Natural killer cell (primary cell): ENCODE measurements around the gene PPP2R3B. TPM values are rescaled to one million over a fixed set of nuclear protein-coding genes. Genes with fewer than 3 reads are reported as not detected.

ENCODE experiments used
- ATAC-seq, 3 donors: fragments of 150-1000 bp in 2 of 3; fragments of 200-7000 bp in 1 of 3; cut with Tn5 transposase; 1 replicate in 1 of 3; 2 replicates in 2 of 3; pipeline ENCODE4 v1.10.0; 2021; ENCODE audit warnings: mild to moderate bottlenecking in 2 of 3, moderate library complexity in 2 of 3
- DNase-seq, 2 donors: peaks; one replicate each; pipeline versions ENCODE4 v3.0.0 to v3.0.0-alpha.2; 2013 to 2021; ENCODE audit warnings: mixed read lengths in 1 of 2
- H3K27ac ChIP-seq: one replicate; pipeline ENCODE4 v1.5.1; 2013; ENCODE audit warnings: mild to moderate bottlenecking, low read length
- H3K27me3 ChIP-seq: one replicate; pipeline ENCODE4 v1.6.1; 2013; ENCODE audit warnings: low read length; ENCODE audit not compliant: control insufficient read depth, insufficient read depth
- H3K36me3 ChIP-seq: one replicate; pipeline ENCODE4 v1.6.1; 2013; ENCODE audit warnings: low read length; ENCODE audit not compliant: control insufficient read depth, insufficient read depth
- H3K4me1 ChIP-seq: one replicate; pipeline ENCODE4 v1.6.1; 2013; ENCODE audit warnings: low read length; ENCODE audit not compliant: control insufficient read depth, insufficient read depth
- H3K4me3 ChIP-seq: one replicate; pipeline ENCODE4 v1.5.1; 2013; ENCODE audit warnings: low read length
- H3K9me3 ChIP-seq: one replicate; pipeline ENCODE4 v1.6.1; 2013; ENCODE audit warnings: low read length; ENCODE audit not compliant: control insufficient read depth, insufficient read depth
- H3K27ac Mint-ChIP-seq, 2 donors: one replicate each; pipeline ENCODE4 v1.8.0; 2022; ENCODE audit warnings: mild to moderate bottlenecking in 2 of 2, mixed read lengths in 2 of 2, moderate library complexity in 1 of 2
- H3K27me3 Mint-ChIP-seq, 2 donors: one replicate each; pipeline ENCODE4 v1.8.0; 2022; ENCODE audit warnings: low read depth in 2 of 2, mixed read lengths in 2 of 2
- H3K36me3 Mint-ChIP-seq: one replicate; pipeline ENCODE4 v1.8.0; 2022; ENCODE audit warnings: mixed read lengths
- H3K4me1 Mint-ChIP-seq, 2 donors: one replicate each; pipeline ENCODE4 v1.8.0; 2022; ENCODE audit warnings: mixed read lengths in 2 of 2
- H3K4me3 Mint-ChIP-seq: one replicate; pipeline ENCODE4 v1.8.0; 2022; ENCODE audit warnings: mild to moderate bottlenecking, moderate library complexity, mixed read lengths
- H3K9me3 Mint-ChIP-seq, 2 donors: one replicate each; pipeline ENCODE4 v1.8.0; 2022; ENCODE audit warnings: mixed read lengths in 2 of 2
- CTCF ChIP-seq: fragments of 200-600 bp; IDR thresholded peaks from one replicate; pipeline ENCODE4 v1.8.0; 2022; ENCODE audit warnings: antibody characterized with exemption
- WGBS: methylation state at CpG from one replicate; pipeline ENCODE4 v1.1.7; 2013; ENCODE audit warnings: missing lambda C conversion rate; ENCODE audit not compliant: insufficient coverage; 5-methylcytosine and 5-hydroxymethylcytosine counted together
- intact Hi-C: fragments of 100-400 bp; cut with micrococcal nuclease; formaldehyde crosslinking; loops from one replicate; pipeline ENCODE4 v1.14.2; 2022
- total RNA-seq, 4 donors: library from RNA; stranded (reverse); fragments of 120-200 nt in 1 of 4; gene quantifications; one replicate each; pipeline versions ENCODE4 v1.2.3 to v1.2.4, GENCODE V29; 2013 to 2022

The PPP2R3B gene
- total RNA-seq, 3 donors from 2014 or later (not counting 1 experiment from before 2014, with no cell fraction given) = 14.0 to 19.4 (median 14.6) TPM

- 100% methylated on average over 6 of the region's 8 CpGs for WGBS
- Histone ChIP-seq H3K27ac (no peak overlapping the region), H3K36me3 (peaks cover 6% of the 10 kb centered on the region), H3K9me3 (no peaks in the 10 kb centered on the region), H3K4me3 (no peak overlapping the region), H3K27me3 (no peaks in the 10 kb centered on the region), H3K4me1 (no peaks in the 10 kb centered on the region)
- no peak overlapping the region for H3K27ac Mint-ChIP-seq
- no peaks in the 10 kb centered on the region for H3K4me1 Mint-ChIP-seq
- no peak for DNase-seq
- no peaks in the 10 kb centered on the region for H3K36me3 Mint-ChIP-seq
- no peak for TF ChIP-seq CTCF
- intact Hi-C loops = no loop called here
- H3K9me3 Mint-ChIP-seq = no peaks in the 10 kb centered on the region
- no peaks in the 10 kb centered on the region for H3K27me3 Mint-ChIP-seq
- peak in 1 of 3 donors; percentile 30 for ATAC-seq
- H3K4me3 Mint-ChIP-seq = no peak overlapping the region
Observed at GRCh38 chrX:300334-300733, 86.4 kb downstream of the PPP2R3B start.

GRCh38 chrX:298993-299392 is 87.7 kb downstream of the PPP2R3B start:
- DNase-seq (no peak), ATAC-seq (no peak)
- 97% methylated on average over 36 of the region's 36 CpGs for WGBS
- H3K27ac ChIP-seq = no peak overlapping the region
- H3K4me1 ChIP-seq = no peaks in the 10 kb centered on the region
- intact Hi-C loops = no loop called here
- Mint-ChIP-seq H3K36me3 (no peaks in the 10 kb centered on the region), H3K27ac (no peak overlapping the region), H3K4me1 (no peaks in the 10 kb centered on the region), H3K4me3 (no peak overlapping the region), H3K27me3 (no peaks in the 10 kb centered on the region), H3K9me3 (no peaks in the 10 kb centered on the region)
- no peaks in the 10 kb centered on the region for H3K9me3 ChIP-seq
- no peaks in the 10 kb centered on the region for H3K27me3 ChIP-seq
- peaks cover 3% of the 10 kb centered on the region for H3K36me3 ChIP-seq
- no peak for TF ChIP-seq CTCF
- H3K4me3 ChIP-seq = no peak overlapping the region

- Mint-ChIP-seq H3K4me1 (no peaks in the 10 kb centered on the region), H3K27ac (no peak overlapping the region), H3K4me3 (no peak overlapping the region), H3K27me3 (no peaks in the 10 kb centered on the region), H3K9me3 (no peaks in the 10 kb centered on the region), H3K36me3 (no peaks in the 10 kb centered on the region)
- Histone ChIP-seq H3K9me3 (peaks cover 5% of the 10 kb centered on the region), H3K36me3 (peaks cover 8% of the 10 kb centered on the region), H3K4me3 (no peak overlapping the region), H3K4me1 (no peaks in the 10 kb centered on the region), H3K27me3 (no peaks in the 10 kb centered on the region), H3K27ac (no peak overlapping the region)
- no peak for TF ChIP-seq CTCF
- intact Hi-C loops = no loop called here
- no peak for DNase-seq
- WGBS = 94% methylated on average over 21 of the region's 21 CpGs
- no peak for ATAC-seq
Observed at GRCh38 chrX:295136-295535, 91.6 kb downstream of the PPP2R3B start.
